HEK293 (cell line): Measurements from ENCODE around the gene HSFX3.

Experiments used
- ZNF274 ChIP-seq, 2 experiments: fragments of 200-500 bp in 1 of 2; fragments of 450-650 bp in 1 of 2; sonication (Bioruptor generic) in 1 of 2; formaldehyde crosslinking in 1 of 2; IDR thresholded peaks; 2 replicates each; pipeline versions ENCODE4 v1.5.1 to v1.6.1; 2014 to 2016; ENCODE audit warnings: borderline replicate concordance in 1 of 2, inconsistent platforms in 1 of 2, low read length in 1 of 2, missing biosample characterization in 1 of 2, missing genetic modification characterization in 1 of 2
- ZNF704 ChIP-seq: fragments of 450-650 bp; formaldehyde crosslinking; IDR thresholded peaks from 2 replicates; pipeline ENCODE4 v1.5.1; 2016; ENCODE audit warnings: missing biosample characterization, missing genetic modification characterization
- TF ChIP-seq, protein P1 (sequence below): fragments of 450-650 bp; formaldehyde crosslinking; IDR thresholded peaks from 2 replicates; pipeline ENCODE4 v1.5.1; 2016; ENCODE audit warnings: missing biosample characterization, missing genetic modification characterization

DNA sequence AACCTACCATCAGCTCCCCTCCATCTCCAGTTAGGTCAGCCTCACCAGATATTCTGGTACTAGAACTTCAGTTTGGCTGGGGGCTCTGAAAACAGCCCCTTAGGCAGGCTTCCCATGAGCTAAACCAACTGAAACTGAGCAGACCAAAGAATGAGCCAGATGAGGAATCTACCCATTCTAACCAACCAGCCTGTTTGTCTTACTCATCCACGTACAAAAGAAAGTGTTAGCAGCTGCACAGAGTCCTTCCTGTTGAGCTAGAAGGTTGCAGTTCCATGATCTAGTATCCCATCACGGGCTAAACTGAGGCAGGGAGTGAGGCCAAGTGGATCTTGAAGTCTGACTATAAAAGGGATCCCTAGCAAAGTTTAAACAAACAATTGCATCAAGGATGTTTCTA is 20.0 kb upstream of the HSFX3 start:
- TF ChIP-seq ZNF704 (tag by site-specific recombination) (no peak), ZNF274 (IDR thresholded peaks at IDR 0.05; ENCODE audit: low read length) (no peak), ZNF274 (tag by site-specific recombination; IDR thresholded peaks at IDR 0.05; ENCODE audit: borderline replicate concordance) (no peak)
- TF ChIP-seq, protein P1, sequence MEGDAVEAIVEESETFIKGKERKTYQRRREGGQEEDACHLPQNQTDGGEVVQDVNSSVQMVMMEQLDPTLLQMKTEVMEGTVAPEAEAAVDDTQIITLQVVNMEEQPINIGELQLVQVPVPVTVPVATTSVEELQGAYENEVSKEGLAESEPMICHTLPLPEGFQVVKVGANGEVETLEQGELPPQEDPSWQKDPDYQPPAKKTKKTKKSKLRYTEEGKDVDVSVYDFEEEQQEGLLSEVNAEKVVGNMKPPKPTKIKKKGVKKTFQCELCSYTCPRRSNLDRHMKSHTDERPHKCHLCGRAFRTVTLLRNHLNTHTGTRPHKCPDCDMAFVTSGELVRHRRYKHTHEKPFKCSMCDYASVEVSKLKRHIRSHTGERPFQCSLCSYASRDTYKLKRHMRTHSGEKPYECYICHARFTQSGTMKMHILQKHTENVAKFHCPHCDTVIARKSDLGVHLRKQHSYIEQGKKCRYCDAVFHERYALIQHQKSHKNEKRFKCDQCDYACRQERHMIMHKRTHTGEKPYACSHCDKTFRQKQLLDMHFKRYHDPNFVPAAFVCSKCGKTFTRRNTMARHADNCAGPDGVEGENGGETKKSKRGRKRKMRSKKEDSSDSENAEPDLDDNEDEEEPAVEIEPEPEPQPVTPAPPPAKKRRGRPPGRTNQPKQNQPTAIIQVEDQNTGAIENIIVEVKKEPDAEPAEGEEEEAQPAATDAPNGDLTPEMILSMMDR (tag by site-specific recombination), result no peak
